HL-60 (cell line): ENCODE data around the gene UBTD2.
"Not testable (repeated sequence)": the region's sequence is repeated elsewhere in the genome, so short reads cannot be mapped to it uniquely, and the experiment has no call there.

Experiments used
- DNase-seq, 2 experiments: peaks; one replicate each; pipeline ENCODE4 v3.0.0-alpha.2; 2010 to 2020; ENCODE audit warnings: low read depth in 1 of 2, low spot score in 1 of 2
- H3K27ac ChIP-seq: fragments of 250-450 bp; sonication (Bioruptor Pico); replicated peaks from 2 replicates; pipeline ENCODE4 v1.5.1; 2020; ENCODE audit warnings: mild to moderate bottlenecking, moderate library complexity
- H3K27me3 ChIP-seq: fragments of 250-450 bp; sonication (Bioruptor Pico); 2 replicates; pipeline ENCODE4 v1.5.1; 2021; ENCODE audit warnings: mild to moderate bottlenecking, moderate library complexity; ENCODE audit not compliant: insufficient read depth, poor library complexity, severe bottlenecking
- H3K4me3 ChIP-seq: replicated peaks from 2 replicates; pipeline ENCODE4 v1.5.1; 2011; ENCODE audit warnings: mild to moderate bottlenecking, control low read depth, low read length; ENCODE audit not compliant: insufficient read depth
- CTCF ChIP-seq: IDR thresholded peaks from one replicate; pipeline ENCODE4 v1.5.1; 2011; ENCODE audit warnings: low read length, control low read depth, inconsistent platforms; ENCODE audit not compliant: insufficient read depth
- GABPA ChIP-seq: IDR thresholded peaks from 2 replicates; pipeline ENCODE4 v1.6.1; 2012; ENCODE audit warnings: low read depth
- POLR2AphosphoS5 ChIP-seq: IDR thresholded peaks from 2 replicates; pipeline ENCODE4 v1.6.1; 2012; ENCODE audit warnings: low read depth
- REST ChIP-seq: IDR thresholded peaks from 2 replicates; pipeline ENCODE4 v1.6.1; 2012; ENCODE audit warnings: low read depth; ENCODE audit not compliant: insufficient replicate concordance
- SPI1 ChIP-seq: IDR thresholded peaks from 2 replicates; pipeline ENCODE4 v1.6.1; 2012; ENCODE audit warnings: low read depth, mild to moderate bottlenecking, borderline replicate concordance

Gene UBTD2

GRCh38 chr5:172293745-172294342, 10.3 kb upstream of the UBTD2 start:
- Histone ChIP-seq H3K4me3 (no peak overlapping the region), H3K27me3 (no peaks in the 10 kb centered on the region), H3K27ac (no peak overlapping the region)
- no peak for DNase-seq
- no peak for TF ChIP-seq CTCF
- no peak for TF ChIP-seq GABPA
- no peak for TF ChIP-seq REST
- TF ChIP-seq SPI1 = no peak
- no peak for TF ChIP-seq POLR2AphosphoS5

GRCh38 chr5:172293054-172293744, 9.6 kb upstream of the UBTD2 start:
- DNase-seq = peak; percentile 30 to 80
- Histone ChIP-seq H3K4me3 (no peak overlapping the region), H3K27ac (no peak overlapping the region), H3K27me3 (no peaks in the 10 kb centered on the region)
- TF ChIP-seq GABPA = no peak
- TF ChIP-seq CTCF = peak; percentile 85

- H3K27ac ChIP-seq, H3K4me3 ChIP-seq, DNase-seq, H3K27me3 ChIP-seq: not testable (repeated sequence)
These were observed 8.3 kb upstream of the UBTD2 start for GRCh38 chr5:172291837-172292236.

- no peak overlapping the region for H3K4me3 ChIP-seq
- no peak overlapping the region for H3K27ac ChIP-seq
- TF ChIP-seq GABPA = no peak
- no peak for TF ChIP-seq REST
- no peak for TF ChIP-seq POLR2AphosphoS5
- no peak for TF ChIP-seq SPI1
- no peak for TF ChIP-seq CTCF
- peaks cover 8% of the 10 kb centered on the region for H3K27me3 ChIP-seq
- no peak for DNase-seq
These were observed 4.9 kb upstream of the UBTD2 start for GRCh38 chr5:172288465-172288864.

- DNase-seq, H3K27me3 ChIP-seq, H3K4me3 ChIP-seq, H3K27ac ChIP-seq: not testable (repeated sequence)
These were observed 3.6 kb upstream of the UBTD2 start for GRCh38 chr5:172287140-172287539.
